ENCODE measurements around the gene SMIM15. TPM values are rescaled to one million over a fixed set of nuclear protein-coding genes. Genes with fewer than 3 reads are reported as not detected.

SMIM15 gene
- total and polyA plus RNA-seq, 2 donors (not counting 3 experiments of a cell fraction or from before 2014, with no cell fraction given), result 18.4 to 48.8 TPM

DNA sequence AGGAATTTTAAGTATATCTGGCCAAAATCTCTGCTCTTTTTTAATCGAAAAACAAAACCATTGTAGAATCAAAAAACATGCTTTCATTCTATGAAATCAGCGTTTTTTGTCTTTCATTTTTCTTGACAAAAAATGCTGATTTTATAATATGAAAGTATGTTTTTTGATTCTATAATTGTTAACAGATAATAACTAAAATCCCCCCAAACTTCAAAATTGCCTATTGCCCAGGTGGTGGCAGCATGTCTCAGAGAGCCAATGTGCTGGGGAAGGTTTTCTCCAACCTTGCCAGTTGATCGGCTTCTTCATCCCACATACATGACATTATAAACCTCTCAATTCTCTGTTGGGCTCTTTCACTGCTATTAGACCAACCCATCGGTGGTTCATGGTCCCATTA lies 5.1 kb upstream of the SMIM15 start:
- dilution Hi-C loops (cut with MboI; ENCODE audit: extremely low pct_ligation_motif_present, low sequenced_read_pairs) (no loop called here), intact Hi-C loops (cut with micrococcal nuclease) (loop anchor here (1.0 to 10.0 kb wide), 4 partner anchors 95 to 491 kb away; partner anchors contain the start of gene ZSWIM6)
- Histone ChIP-seq H3K27ac (ENCODE audit: insufficient read depth, low read depth, low read length) (no peak overlapping the region), H4K20me1 (replicated peaks; ENCODE audit: control insufficient read depth, extremely low read depth, insufficient read depth, low read length) (no peaks in the 10 kb centered on the region), H3K9me1 (replicated peaks; ENCODE audit: control insufficient read depth, extremely low read depth, insufficient read depth, low read length) (no peaks in the 10 kb centered on the region), H3K9me3 (replicated peaks; ENCODE audit: control insufficient read depth, insufficient read depth, low read length) (no peaks in the 10 kb centered on the region), H3K27me3 (ENCODE audit: control insufficient read depth in 2 of 2, insufficient read depth in 2 of 2, low read length in 2 of 2) (no peaks in the 10 kb centered on the region), H3K4me3 (replicated peaks in 1 of 3; ENCODE audit: insufficient read depth in 1 of 3, low read depth in 1 of 3, low read length in 3 of 3) (no peak overlapping the region), H3K79me2 (ENCODE audit: control insufficient read depth, insufficient read depth, low read length) (peaks cover 3% of the 10 kb centered on the region), H3K4me1 (ENCODE audit: control insufficient read depth, extremely low read depth, insufficient read depth, low read length) (peaks cover 4% of the 10 kb centered on the region), H2AFZ (ENCODE audit: low read depth, low read length) (no peak overlapping the region), H3K9ac (replicated peaks; ENCODE audit: extremely low read depth, insufficient read depth, low read length) (no peak overlapping the region), H3K4me2 (ENCODE audit: insufficient read depth, low read length) (no peak overlapping the region), H3K36me3 (ENCODE audit: control insufficient read depth in 2 of 2, extremely low read depth in 1 of 2, insufficient read depth in 2 of 2, low read length in 2 of 2) (no peaks in the 10 kb centered on the region)
- FAIRE-seq (peak; percentile 21), DNase-seq (ENCODE audit: low read depth, low spot score) (peak; percentile 55)
- ChIA-PET POLR2A (no interaction called here), CTCF (interaction anchor here (0.7 to 2.6 kb wide), 4 partner anchors 9 to 164 kb away, joined by 3 to 14 read pairs (median 5); partner anchors contain the start of gene ZSWIM6)
- no peak for TF ChIP-seq POLR2AphosphoS5 (IDR thresholded peaks at IDR 0.05; ENCODE audit: insufficient read depth, low read depth, low read length)
- no peak for TF ChIP-seq POLR2A (IDR thresholded peaks at IDR 0.05; ENCODE audit: low read depth, low read length)
- TF ChIP-seq, protein P1, sequence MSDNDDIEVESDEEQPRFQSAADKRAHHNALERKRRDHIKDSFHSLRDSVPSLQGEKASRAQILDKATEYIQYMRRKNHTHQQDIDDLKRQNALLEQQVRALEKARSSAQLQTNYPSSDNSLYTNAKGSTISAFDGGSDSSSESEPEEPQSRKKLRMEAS (IDR thresholded peaks at IDR 0.05; ENCODE audit: insufficient read depth, insufficient read length), result no peak
- TF ChIP-seq, protein P2, sequence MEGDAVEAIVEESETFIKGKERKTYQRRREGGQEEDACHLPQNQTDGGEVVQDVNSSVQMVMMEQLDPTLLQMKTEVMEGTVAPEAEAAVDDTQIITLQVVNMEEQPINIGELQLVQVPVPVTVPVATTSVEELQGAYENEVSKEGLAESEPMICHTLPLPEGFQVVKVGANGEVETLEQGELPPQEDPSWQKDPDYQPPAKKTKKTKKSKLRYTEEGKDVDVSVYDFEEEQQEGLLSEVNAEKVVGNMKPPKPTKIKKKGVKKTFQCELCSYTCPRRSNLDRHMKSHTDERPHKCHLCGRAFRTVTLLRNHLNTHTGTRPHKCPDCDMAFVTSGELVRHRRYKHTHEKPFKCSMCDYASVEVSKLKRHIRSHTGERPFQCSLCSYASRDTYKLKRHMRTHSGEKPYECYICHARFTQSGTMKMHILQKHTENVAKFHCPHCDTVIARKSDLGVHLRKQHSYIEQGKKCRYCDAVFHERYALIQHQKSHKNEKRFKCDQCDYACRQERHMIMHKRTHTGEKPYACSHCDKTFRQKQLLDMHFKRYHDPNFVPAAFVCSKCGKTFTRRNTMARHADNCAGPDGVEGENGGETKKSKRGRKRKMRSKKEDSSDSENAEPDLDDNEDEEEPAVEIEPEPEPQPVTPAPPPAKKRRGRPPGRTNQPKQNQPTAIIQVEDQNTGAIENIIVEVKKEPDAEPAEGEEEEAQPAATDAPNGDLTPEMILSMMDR (IDR thresholded peaks at IDR 0.05; ENCODE audit: extremely low read depth in 1 of 2, insufficient read depth in 1 of 2, low read depth in 1 of 2, low read length in 2 of 2), result peak; percentile 33 to 43
- no peak for TF ChIP-seq MYC (IDR thresholded peaks at IDR 0.05; ENCODE audit: low read depth, low read length)
- no peak for TF ChIP-seq EZH2 (IDR thresholded peaks at IDR 0.05; ENCODE audit: borderline replicate concordance, low read depth, low read length, severe bottlenecking)
- no TSS peak for BruUV-seq (replicated peaks)
